NCI-H226 (cell line): ENCODE measurements around the gene FRMD4B.

Experiments
- DNase-seq: peaks from one replicate; pipeline ENCODE4 v3.0.0-alpha.2; 2015

The FRMD4B gene

GRCh38 chr3:69120879-69121464, 264.9 kb downstream of the FRMD4B start:
- no peak for DNase-seq
